WTC11 (cell line): Measurements from ENCODE around the gene JRKL. TPM values are rescaled to one million over a fixed set of nuclear protein-coding genes. Genes with fewer than 3 reads are reported as not detected.

Experiments used
- ATAC-seq: fragments of 200-7000 bp; cut with Tn5 transposase; 2 replicates; pipeline ENCODE4 v1.10.0; 2021; ENCODE audit warnings: mild to moderate bottlenecking, moderate library complexity
- CTCF ChIA-PET: fragments of 300-600 bp; sonication (Branson Sonifier 250); formaldehyde crosslinking; loops from one replicate; lab custom pipeline; 2021; ENCODE audit warnings: antibody characterized with exemption; lab: Charles Lee
- POLR2A ChIA-PET: fragments of 350-600 bp; sonication (Branson Sonifier 250); formaldehyde crosslinking; loops from one replicate; lab custom pipeline; 2021; ENCODE audit warnings: antibody characterized with exemption; lab: Charles Lee
- DNase-seq: peaks from one replicate; pipeline ENCODE4 v3.0.0; 2021; ENCODE audit warnings: low spot score
- H3K27ac Mint-ChIP-seq: 2 replicates; pipeline ENCODE4 v1.8.0; 2021; ENCODE audit warnings: mixed read lengths
- H3K27me3 Mint-ChIP-seq: 2 replicates; pipeline ENCODE4 v1.8.0; 2021; ENCODE audit warnings: low read depth, mild to moderate bottlenecking, moderate library complexity, mixed read lengths
- H3K36me3 Mint-ChIP-seq: 2 replicates; pipeline ENCODE4 v1.8.0; 2021; ENCODE audit warnings: mixed read lengths
- H3K4me1 Mint-ChIP-seq: 2 replicates; pipeline ENCODE4 v1.8.0; 2022; ENCODE audit warnings: mixed read lengths
- H3K4me3 Mint-ChIP-seq: 2 replicates; pipeline ENCODE4 v1.8.0; 2021; ENCODE audit warnings: mild to moderate bottlenecking, moderate library complexity, mixed read lengths
- H3K9me3 Mint-ChIP-seq: 2 replicates; pipeline ENCODE4 v1.8.0; 2021; ENCODE audit warnings: mixed read lengths
- ATF1 ChIP-seq: sonication (generic); formaldehyde crosslinking; IDR thresholded peaks from 2 replicates; pipeline ENCODE4 v1.8.1; 2023; ENCODE audit warnings: mild to moderate bottlenecking, moderate library complexity, missing genetic modification reagents
- ATF2 ChIP-seq: sonication (generic); formaldehyde crosslinking; IDR thresholded peaks from 2 replicates; pipeline ENCODE4 v1.8.1; 2022; ENCODE audit warnings: low read depth, missing genetic modification reagents, borderline replicate concordance
- CREM ChIP-seq: sonication (generic); formaldehyde crosslinking; IDR thresholded peaks from 2 replicates; pipeline ENCODE4 v1.8.1; 2022; ENCODE audit warnings: mild to moderate bottlenecking, missing genetic modification reagents, moderate library complexity
- ELF4 ChIP-seq: sonication (generic); formaldehyde crosslinking; IDR thresholded peaks from 2 replicates; pipeline ENCODE4 v1.8.1; 2022; ENCODE audit warnings: low read depth, mild to moderate bottlenecking, moderate library complexity, missing genetic modification reagents
- FOXJ3 ChIP-seq: sonication (generic); formaldehyde crosslinking; IDR thresholded peaks from 2 replicates; pipeline ENCODE4 v1.9.0; 2021; ENCODE audit warnings: missing genetic modification reagents, mild to moderate bottlenecking, borderline replicate concordance
- GABPB1 ChIP-seq: sonication (generic); formaldehyde crosslinking; IDR thresholded peaks from 2 replicates; pipeline ENCODE4 v1.8.1; 2023; ENCODE audit warnings: mild to moderate bottlenecking, missing genetic modification reagents
- JAZF1 ChIP-seq: fragments of 250-450 bp; sonication (Bioruptor Pico); IDR thresholded peaks from 2 replicates; pipeline ENCODE4 v1.9.0; 2021; ENCODE audit warnings: moderate library complexity, mild to moderate bottlenecking, inconsistent platforms
- JUN ChIP-seq: sonication (generic); formaldehyde crosslinking; IDR thresholded peaks from 2 replicates; pipeline ENCODE4 v1.8.0; 2023; ENCODE audit warnings: mild to moderate bottlenecking, missing genetic modification reagents
- KAT7 ChIP-seq: sonication (generic); formaldehyde crosslinking; IDR thresholded peaks from 2 replicates; pipeline ENCODE4 v1.8.1; 2023; ENCODE audit warnings: missing genetic modification reagents, mild to moderate bottlenecking, borderline replicate concordance
- NR3C1 ChIP-seq: sonication (generic); formaldehyde crosslinking; conservative IDR thresholded peaks from 2 replicates; pipeline ENCODE4 v1.8.1; 2023; ENCODE audit warnings: low read depth, mild to moderate bottlenecking, missing genetic modification reagents
- PRRX2 ChIP-seq: fragments of 250-450 bp; sonication (Bioruptor Pico); IDR thresholded peaks from 2 replicates; pipeline ENCODE4 v1.8.0; 2021; ENCODE audit warnings: mild to moderate bottlenecking
- SP1 ChIP-seq: sonication (generic); formaldehyde crosslinking; conservative IDR thresholded peaks from 2 replicates; pipeline ENCODE4 v1.8.1; 2022; ENCODE audit warnings: missing genetic modification reagents
- TCF7 ChIP-seq: sonication (generic); formaldehyde crosslinking; IDR thresholded peaks from 2 replicates; pipeline ENCODE4 v1.8.0; 2022; ENCODE audit warnings: mild to moderate bottlenecking, low read depth, missing genetic modification reagents, moderate library complexity
- TEAD1 ChIP-seq: sonication (generic); formaldehyde crosslinking; IDR thresholded peaks from 2 replicates; pipeline ENCODE4 v1.8.0; 2022; ENCODE audit warnings: mild to moderate bottlenecking, missing genetic modification reagents
- ZMAT4 ChIP-seq: fragments of 250-450 bp; sonication (Bioruptor Pico); IDR thresholded peaks from 2 replicates; pipeline ENCODE4 v1.9.0; 2021; ENCODE audit warnings: mild to moderate bottlenecking
- ZNF263 ChIP-seq: sonication (generic); formaldehyde crosslinking; IDR thresholded peaks from 2 replicates; pipeline ENCODE4 v1.8.1; 2022; ENCODE audit warnings: low read depth, mild to moderate bottlenecking, moderate library complexity, missing genetic modification reagents
- total RNA-seq: library from RNA; stranded (reverse); gene quantifications from 3 replicates; pipeline ENCODE4 v1.2.3, GENCODE V29; 2021
- TF ChIP-seq, protein P1 (sequence below): sonication (generic); formaldehyde crosslinking; IDR thresholded peaks from 2 replicates; pipeline ENCODE4 v1.8.0; 2022; ENCODE audit warnings: mild to moderate bottlenecking, missing genetic modification reagents
- TF ChIP-seq, protein P2 (sequence below): sonication (generic); formaldehyde crosslinking; IDR thresholded peaks from 2 replicates; pipeline ENCODE4 v1.8.1; 2022; ENCODE audit warnings: mild to moderate bottlenecking, missing genetic modification reagents, moderate library complexity, borderline replicate concordance
- TF ChIP-seq, protein P3 (sequence below): fragments of 250-450 bp; sonication (Bioruptor Pico); IDR thresholded peaks from 2 replicates; pipeline ENCODE4 v1.9.0; 2021; ENCODE audit warnings: mild to moderate bottlenecking, borderline replicate concordance

JRKL gene
- total RNA-seq, 1 experiment from 2014 or later = 6.1 TPM

GRCh38 chr11:96385187-96385586, 4.6 kb upstream of the JRKL start:
- Mint-ChIP-seq H3K36me3 (peaks cover 4% of the 10 kb centered on the region), H3K4me1 (peaks cover 13% of the 10 kb centered on the region), H3K27me3 (no peaks in the 10 kb centered on the region), H3K4me3 (no peak overlapping the region), H3K27ac (no peak overlapping the region), H3K9me3 (no peaks in the 10 kb centered on the region)
- ATAC-seq = no peak
- ChIA-PET CTCF (no interaction called here), POLR2A (no interaction called here)
- DNase-seq = no peak
- TF ChIP-seq ATF1 (CRISPR knock-in tag) (no peak), TCF7 (CRISPR knock-in tag) (no peak), ZMAT4 (CRISPR knock-in tag) (no peak), ELF4 (no peak), PRRX2 (no peak), NR3C1 (CRISPR knock-in tag) (no peak), FOXJ3 (CRISPR knock-in tag) (no peak), JAZF1 (CRISPR knock-in tag) (no peak)
- TF ChIP-seq, protein P1, sequence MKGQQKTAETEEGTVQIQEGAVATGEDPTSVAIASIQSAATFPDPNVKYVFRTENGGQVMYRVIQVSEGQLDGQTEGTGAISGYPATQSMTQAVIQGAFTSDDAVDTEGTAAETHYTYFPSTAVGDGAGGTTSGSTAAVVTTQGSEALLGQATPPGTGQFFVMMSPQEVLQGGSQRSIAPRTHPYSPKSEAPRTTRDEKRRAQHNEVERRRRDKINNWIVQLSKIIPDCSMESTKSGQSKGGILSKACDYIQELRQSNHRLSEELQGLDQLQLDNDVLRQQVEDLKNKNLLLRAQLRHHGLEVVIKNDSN = no peak
- TF ChIP-seq, protein P2, sequence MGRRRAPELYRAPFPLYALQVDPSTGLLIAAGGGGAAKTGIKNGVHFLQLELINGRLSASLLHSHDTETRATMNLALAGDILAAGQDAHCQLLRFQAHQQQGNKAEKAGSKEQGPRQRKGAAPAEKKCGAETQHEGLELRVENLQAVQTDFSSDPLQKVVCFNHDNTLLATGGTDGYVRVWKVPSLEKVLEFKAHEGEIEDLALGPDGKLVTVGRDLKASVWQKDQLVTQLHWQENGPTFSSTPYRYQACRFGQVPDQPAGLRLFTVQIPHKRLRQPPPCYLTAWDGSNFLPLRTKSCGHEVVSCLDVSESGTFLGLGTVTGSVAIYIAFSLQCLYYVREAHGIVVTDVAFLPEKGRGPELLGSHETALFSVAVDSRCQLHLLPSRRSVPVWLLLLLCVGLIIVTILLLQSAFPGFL = no peak
- TF ChIP-seq, protein P3, sequence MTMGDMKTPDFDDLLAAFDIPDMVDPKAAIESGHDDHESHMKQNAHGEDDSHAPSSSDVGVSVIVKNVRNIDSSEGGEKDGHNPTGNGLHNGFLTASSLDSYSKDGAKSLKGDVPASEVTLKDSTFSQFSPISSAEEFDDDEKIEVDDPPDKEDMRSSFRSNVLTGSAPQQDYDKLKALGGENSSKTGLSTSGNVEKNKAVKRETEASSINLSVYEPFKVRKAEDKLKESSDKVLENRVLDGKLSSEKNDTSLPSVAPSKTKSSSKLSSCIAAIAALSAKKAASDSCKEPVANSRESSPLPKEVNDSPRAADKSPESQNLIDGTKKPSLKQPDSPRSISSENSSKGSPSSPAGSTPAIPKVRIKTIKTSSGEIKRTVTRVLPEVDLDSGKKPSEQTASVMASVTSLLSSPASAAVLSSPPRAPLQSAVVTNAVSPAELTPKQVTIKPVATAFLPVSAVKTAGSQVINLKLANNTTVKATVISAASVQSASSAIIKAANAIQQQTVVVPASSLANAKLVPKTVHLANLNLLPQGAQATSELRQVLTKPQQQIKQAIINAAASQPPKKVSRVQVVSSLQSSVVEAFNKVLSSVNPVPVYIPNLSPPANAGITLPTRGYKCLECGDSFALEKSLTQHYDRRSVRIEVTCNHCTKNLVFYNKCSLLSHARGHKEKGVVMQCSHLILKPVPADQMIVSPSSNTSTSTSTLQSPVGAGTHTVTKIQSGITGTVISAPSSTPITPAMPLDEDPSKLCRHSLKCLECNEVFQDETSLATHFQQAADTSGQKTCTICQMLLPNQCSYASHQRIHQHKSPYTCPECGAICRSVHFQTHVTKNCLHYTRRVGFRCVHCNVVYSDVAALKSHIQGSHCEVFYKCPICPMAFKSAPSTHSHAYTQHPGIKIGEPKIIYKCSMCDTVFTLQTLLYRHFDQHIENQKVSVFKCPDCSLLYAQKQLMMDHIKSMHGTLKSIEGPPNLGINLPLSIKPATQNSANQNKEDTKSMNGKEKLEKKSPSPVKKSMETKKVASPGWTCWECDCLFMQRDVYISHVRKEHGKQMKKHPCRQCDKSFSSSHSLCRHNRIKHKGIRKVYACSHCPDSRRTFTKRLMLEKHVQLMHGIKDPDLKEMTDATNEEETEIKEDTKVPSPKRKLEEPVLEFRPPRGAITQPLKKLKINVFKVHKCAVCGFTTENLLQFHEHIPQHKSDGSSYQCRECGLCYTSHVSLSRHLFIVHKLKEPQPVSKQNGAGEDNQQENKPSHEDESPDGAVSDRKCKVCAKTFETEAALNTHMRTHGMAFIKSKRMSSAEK (CRISPR knock-in tag) = no peak

DNA sequence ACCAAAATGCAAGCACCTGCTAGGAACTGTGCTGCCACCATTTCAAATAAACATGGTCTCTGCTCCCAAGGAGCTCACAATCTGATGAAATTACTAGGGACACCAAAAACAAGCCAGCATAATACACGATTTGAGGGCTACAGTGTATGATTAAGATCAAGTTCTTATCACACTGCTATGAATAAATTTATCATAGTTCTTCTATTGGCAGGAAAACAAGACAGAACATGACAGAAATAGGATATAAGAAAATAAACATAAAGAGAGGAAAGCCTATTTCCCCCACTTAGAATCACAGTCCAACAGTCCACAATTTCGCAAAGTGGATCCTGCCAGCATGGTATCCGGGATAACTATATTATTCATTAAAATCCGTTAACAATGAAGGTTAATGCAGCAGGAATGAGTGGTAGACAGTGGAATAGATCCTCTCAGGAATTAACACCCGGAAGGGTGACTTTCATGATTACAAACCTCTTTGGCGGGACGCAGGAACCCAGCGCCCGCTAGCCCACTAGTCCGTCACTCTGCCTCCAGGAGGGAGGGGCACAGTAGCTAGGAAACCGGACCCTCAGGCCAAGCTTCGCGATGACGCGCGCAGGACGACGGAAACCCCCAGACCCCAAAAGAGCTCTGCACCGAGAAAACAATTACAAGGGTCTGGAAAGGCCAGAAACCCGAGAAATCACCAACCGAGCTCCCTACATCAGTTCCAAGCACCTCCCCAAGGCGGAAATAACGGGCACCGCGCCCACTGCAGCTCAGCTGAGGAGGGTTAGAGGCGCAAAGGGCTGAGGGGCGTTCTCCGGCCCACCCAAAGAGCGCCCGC, 708 bp upstream of the JRKL start:
- H3K9me3 Mint-ChIP-seq = peaks cover 21% of the 10 kb centered on the region
- peak overlapping the region; percentile 89 for H3K4me3 Mint-ChIP-seq
- peak; percentile 73 for DNase-seq
- H3K36me3 Mint-ChIP-seq = peaks cover 24% of the 10 kb centered on the region
- peaks cover 8% of the 10 kb centered on the region for H3K27me3 Mint-ChIP-seq
- POLR2A ChIA-PET = interaction anchor here (0.6 to 2.3 kb wide), 6 partner anchors 11 to 599 kb away, joined by 3 to 25 read pairs (median 6); partner anchors contain the start of genes CEP57, FAM76B and MAML2
- TF ChIP-seq SP1 (CRISPR knock-in tag) (no peak), KAT7 (0 out of 2 replicates have a peak, but pooled peaks have one; percentile 74), CREM (CRISPR knock-in tag) (0 out of 2 replicates have a peak, but pooled peaks have one; percentile 12), GABPB1 (CRISPR knock-in tag) (peak; percentile 18; the same call in 1 of the 2 replicates), TEAD1 (CRISPR knock-in tag) (0 out of 2 replicates have a peak, but pooled peaks have one; percentile 4), FOXJ3 (CRISPR knock-in tag) (no peak), ATF2 (CRISPR knock-in tag) (no peak), ZNF263 (CRISPR knock-in tag) (no peak), JUN (CRISPR knock-in tag) (0 out of 2 replicates have a peak, but pooled peaks have one; percentile 39)
- TF ChIP-seq, protein P2 = no peak
- peak overlapping the region; percentile 91 for H3K27ac Mint-ChIP-seq
- peaks cover 20% of the 10 kb centered on the region for H3K4me1 Mint-ChIP-seq
- ATAC-seq = peak; percentile 53
- CTCF ChIA-PET = interaction anchor here (0.6 to 2.2 kb wide), 15 partner anchors 14 to 553 kb away, joined by 3 to 35 read pairs (median 5); partner anchors contain the start of genes MAML2 and MTMR2
